Endothelial cell of umbilical vein (primary cell): ENCODE results near the gene SLC44A5. TPM values are rescaled to one million over a fixed set of nuclear protein-coding genes. Genes with fewer than 3 reads are reported as not detected.

Experiments
- BruUV-seq: library from RNA; stranded (reverse); fragments of 400-500 nt; replicated peaks from 2 replicates; lab custom pipeline; 2021; lab: Mats Ljungman, UMichigan
- CTCF ChIA-PET: fragments of 300-600, 350-600 bp; sonication (Branson Sonifier 250); formaldehyde crosslinking; loops from one replicate; lab custom pipeline; 2021; ENCODE audit warnings: antibody characterized with exemption, inconsistent platforms; lab: Charles Lee
- POLR2A ChIA-PET: fragments of 300-600, 350-600 bp; sonication (Branson Sonifier 250); formaldehyde crosslinking; loops from one replicate; lab custom pipeline; 2021; ENCODE audit warnings: antibody characterized with exemption, inconsistent platforms; lab: Charles Lee
- DNase-seq: peaks from one replicate; pipeline ENCODE4 v3.0.0-alpha.2; 2011; ENCODE audit warnings: low read depth, low spot score
- FAIRE-seq: peaks from 2 replicates; lab custom pipeline; 2011; peaks lifted over from hg19 to GRCh38; lab: Jason Lieb, UNC
- H2AFZ ChIP-seq: 2 replicates; pipeline ENCODE4 v1.6.0; 2012; ENCODE audit warnings: low read depth, low read length, control low read depth, inconsistent platforms
- H3K27ac ChIP-seq: 2 replicates; pipeline ENCODE4 v1.5.1; 2011; ENCODE audit warnings: low read depth, mild to moderate bottlenecking, control low read depth, low read length, moderate library complexity; ENCODE audit not compliant: insufficient read depth
- H3K27me3 ChIP-seq, 2 experiments: 2 replicates each; pipeline versions ENCODE4 v1.6.0 to v1.6.1; 2011; ENCODE audit warnings: low read length in 2 of 2, mixed read lengths in 1 of 2; ENCODE audit not compliant: control insufficient read depth in 2 of 2, insufficient read depth in 2 of 2
- H3K36me3 ChIP-seq, 2 experiments: 2 replicates in 1 of 2; 3 replicates in 1 of 2; pipeline ENCODE4 v1.5.1; 2011; ENCODE audit warnings: low read length in 2 of 2, mild to moderate bottlenecking in 1 of 2, moderate library complexity in 1 of 2; ENCODE audit not compliant: control insufficient read depth in 2 of 2, insufficient read depth in 2 of 2; ENCODE audit errors: extremely low read depth in 1 of 2
- H3K4me1 ChIP-seq: 3 replicates; pipeline ENCODE4 v1.5.1; 2011; ENCODE audit warnings: mild to moderate bottlenecking, low read length; ENCODE audit not compliant: control insufficient read depth, insufficient read depth; ENCODE audit errors: extremely low read depth
- H3K4me2 ChIP-seq: 2 replicates; pipeline ENCODE4 v1.6.1; 2011; ENCODE audit warnings: low read length, control low read depth, mixed read lengths; ENCODE audit not compliant: insufficient read depth
- H3K4me3 ChIP-seq, 3 experiments: fragments of 200-600 bp in 1 of 3; sonication (generic), shearing (Covaris generic) in 1 of 3; replicated peaks in 1 of 3; 2 replicates each; pipeline ENCODE4 v1.5.1; 2011 to 2016; ENCODE audit warnings: control low read depth in 3 of 3, low read length in 3 of 3, mild to moderate bottlenecking in 2 of 3, inconsistent platforms in 1 of 3, low read depth in 1 of 3, moderate library complexity in 1 of 3; ENCODE audit not compliant: insufficient read depth in 1 of 3
- H3K79me2 ChIP-seq: 2 replicates; pipeline ENCODE4 v1.6.0; 2012; ENCODE audit warnings: low read length, inconsistent platforms; ENCODE audit not compliant: control insufficient read depth, insufficient read depth
- H3K9ac ChIP-seq: replicated peaks from 2 replicates; pipeline ENCODE3; 2011; ENCODE audit warnings: low read length, control low read depth; ENCODE audit not compliant: insufficient read depth; ENCODE audit errors: extremely low read depth
- H3K9me1 ChIP-seq: replicated peaks from 3 replicates; pipeline ENCODE4 v1.6.0; 2011; ENCODE audit warnings: mild to moderate bottlenecking, low read length; ENCODE audit not compliant: control insufficient read depth, insufficient read depth; ENCODE audit errors: extremely low read depth
- H3K9me3 ChIP-seq: replicated peaks from 2 replicates; pipeline ENCODE4 v1.5.1; 2012; ENCODE audit warnings: low read length, inconsistent platforms; ENCODE audit not compliant: control insufficient read depth, insufficient read depth
- H4K20me1 ChIP-seq: replicated peaks from 2 replicates; pipeline ENCODE3; 2011; ENCODE audit warnings: mild to moderate bottlenecking, low read length; ENCODE audit not compliant: control insufficient read depth, insufficient read depth; ENCODE audit errors: extremely low read depth
- EZH2 ChIP-seq: IDR thresholded peaks from 2 replicates; pipeline ENCODE4 v1.6.1; 2012; ENCODE audit warnings: borderline replicate concordance, low read depth, mild to moderate bottlenecking, moderate library complexity, low read length, inconsistent platforms; ENCODE audit not compliant: severe bottlenecking
- FOS ChIP-seq: IDR thresholded peaks from 2 replicates; pipeline ENCODE4 v1.6.1; 2011; ENCODE audit warnings: mild to moderate bottlenecking, low read length, moderate library complexity, borderline replicate concordance; ENCODE audit not compliant: insufficient read depth
- GATA2 ChIP-seq: IDR thresholded peaks from 2 replicates; pipeline ENCODE4 v1.7.0; 2011; ENCODE audit warnings: low read depth, mild to moderate bottlenecking, moderate library complexity, mixed read lengths, low read length; ENCODE audit not compliant: insufficient read length, insufficient read depth
- JUN ChIP-seq: IDR thresholded peaks from 2 replicates; pipeline ENCODE4 v1.6.1; 2011; ENCODE audit warnings: borderline replicate concordance, low read depth; ENCODE audit not compliant: insufficient read length, insufficient read depth
- MYC ChIP-seq: IDR thresholded peaks from one replicate; pipeline ENCODE4 v1.6.1; 2011; ENCODE audit warnings: mild to moderate bottlenecking, low read depth, low read length
- POLR2A ChIP-seq: IDR thresholded peaks from 2 replicates; pipeline ENCODE4 v1.6.1; 2012; ENCODE audit warnings: low read depth, mild to moderate bottlenecking, control low read depth, low read length
- POLR2AphosphoS5 ChIP-seq: IDR thresholded peaks from 2 replicates; pipeline ENCODE4 v1.6.1; 2012; ENCODE audit warnings: low read depth, mild to moderate bottlenecking, control low read depth, low read length, moderate library complexity; ENCODE audit not compliant: insufficient read depth
- dilution Hi-C: fragments of 300-500 bp; cut with MboI; formaldehyde crosslinking; loops from one replicate; pipeline ENCODE4 v1.15.0; 2019; ENCODE audit warnings: low sequenced_read_pairs; ENCODE audit not compliant: extremely low pct_ligation_motif_present
- intact Hi-C: fragments of 100-400 bp; cut with micrococcal nuclease; formaldehyde crosslinking; loops from one replicate; pipeline ENCODE4 v1.10.0; 2022
- polyA plus RNA-seq, 4 experiments: library from polyadenylated mRNA; depleted of rRNA in 3 of 4; stranded (reverse) in 3 of 4; unstranded in 1 of 4; fragments of >200 nt; gene quantifications; 2 replicates each; pipeline versions ENCODE4 v1.2.1 to v1.2.3, GENCODE V29; 2011 to 2012; ENCODE audit warnings: missing spikeins in 1 of 4
- total RNA-seq: library from RNA; stranded (reverse); gene quantifications from 2 replicates; pipeline ENCODE4 v1.2.3, GENCODE V29; 2021
- TF ChIP-seq, protein P1 (sequence below), 2 donors: IDR thresholded peaks; 1 replicate in 1 of 2; 2 replicates in 1 of 2; pipeline ENCODE4 v1.5.1; 2011; ENCODE audit warnings: low read length in 2 of 2, mild to moderate bottlenecking in 2 of 2, moderate library complexity in 2 of 2, control low read depth in 1 of 2, inconsistent platforms in 1 of 2, low read depth in 1 of 2; ENCODE audit not compliant: insufficient read depth in 1 of 2; ENCODE audit errors: extremely low read depth in 1 of 2
- TF ChIP-seq, protein P2 (sequence below): IDR thresholded peaks from 2 replicates; pipeline ENCODE4 v1.6.1; 2011; ENCODE audit not compliant: insufficient read depth, insufficient read length

Gene SLC44A5
- total and polyA plus RNA-seq, 2 donors (not counting 3 experiments of a cell fraction or from before 2014, with no cell fraction given), result 1.6 to 3.2 TPM

DNA sequence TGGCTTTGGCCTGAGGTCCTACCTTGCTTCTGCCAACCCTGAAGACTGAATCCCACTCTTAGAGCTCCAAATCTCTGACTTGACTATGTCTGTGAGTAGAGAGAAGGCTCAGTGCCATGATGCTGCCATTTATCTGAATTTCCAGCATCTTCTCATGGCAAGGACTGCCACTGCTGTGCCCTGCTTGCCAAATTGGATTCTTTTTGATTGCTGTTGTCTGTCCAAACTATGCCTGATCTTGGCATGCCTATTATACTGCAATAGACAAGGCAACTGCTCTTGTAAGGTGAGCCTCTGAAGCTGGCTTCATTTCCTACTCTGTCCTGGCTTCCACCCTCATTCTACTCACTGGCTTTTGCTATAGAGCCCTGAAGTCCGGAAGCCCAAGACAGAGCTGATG is 210.2 kb downstream of the SLC44A5 start:
- DNase-seq, result no peak
- Histone ChIP-seq H3K9ac (no peak overlapping the region), H3K79me2 (no peaks in the 10 kb centered on the region), H3K9me1 (peaks cover 3% of the 10 kb centered on the region), H3K4me1 (no peaks in the 10 kb centered on the region), H3K27me3 (no peaks in the 10 kb centered on the region), H3K36me3 (no peaks in the 10 kb centered on the region), H2AFZ (no peak overlapping the region), H3K4me3 (no peak overlapping the region), H3K4me2 (no peak overlapping the region), H4K20me1 (no peaks in the 10 kb centered on the region), H3K27ac (no peak overlapping the region), H3K9me3 (no peaks in the 10 kb centered on the region)
- intact Hi-C loops (loop anchor here (5.0 kb wide), 1 partner anchor 232 kb away; no protein-coding TSS in a partner anchor), dilution Hi-C loops (no loop called here)
- BruUV-seq, result no TSS peak
- TF ChIP-seq MYC (no peak), GATA2 (no peak), FOS (no peak)
- TF ChIP-seq, protein P1, sequence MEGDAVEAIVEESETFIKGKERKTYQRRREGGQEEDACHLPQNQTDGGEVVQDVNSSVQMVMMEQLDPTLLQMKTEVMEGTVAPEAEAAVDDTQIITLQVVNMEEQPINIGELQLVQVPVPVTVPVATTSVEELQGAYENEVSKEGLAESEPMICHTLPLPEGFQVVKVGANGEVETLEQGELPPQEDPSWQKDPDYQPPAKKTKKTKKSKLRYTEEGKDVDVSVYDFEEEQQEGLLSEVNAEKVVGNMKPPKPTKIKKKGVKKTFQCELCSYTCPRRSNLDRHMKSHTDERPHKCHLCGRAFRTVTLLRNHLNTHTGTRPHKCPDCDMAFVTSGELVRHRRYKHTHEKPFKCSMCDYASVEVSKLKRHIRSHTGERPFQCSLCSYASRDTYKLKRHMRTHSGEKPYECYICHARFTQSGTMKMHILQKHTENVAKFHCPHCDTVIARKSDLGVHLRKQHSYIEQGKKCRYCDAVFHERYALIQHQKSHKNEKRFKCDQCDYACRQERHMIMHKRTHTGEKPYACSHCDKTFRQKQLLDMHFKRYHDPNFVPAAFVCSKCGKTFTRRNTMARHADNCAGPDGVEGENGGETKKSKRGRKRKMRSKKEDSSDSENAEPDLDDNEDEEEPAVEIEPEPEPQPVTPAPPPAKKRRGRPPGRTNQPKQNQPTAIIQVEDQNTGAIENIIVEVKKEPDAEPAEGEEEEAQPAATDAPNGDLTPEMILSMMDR (IDR thresholded peaks at IDR 0.05; ENCODE audit: extremely low read depth in 1 of 2, insufficient read depth in 1 of 2, low read depth in 1 of 2, low read length in 2 of 2), result no peak
- TF ChIP-seq, protein P2, sequence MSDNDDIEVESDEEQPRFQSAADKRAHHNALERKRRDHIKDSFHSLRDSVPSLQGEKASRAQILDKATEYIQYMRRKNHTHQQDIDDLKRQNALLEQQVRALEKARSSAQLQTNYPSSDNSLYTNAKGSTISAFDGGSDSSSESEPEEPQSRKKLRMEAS, result no peak
- ChIA-PET CTCF (no interaction called here), POLR2A (no interaction called here)
- FAIRE-seq, result no peak

DNA sequence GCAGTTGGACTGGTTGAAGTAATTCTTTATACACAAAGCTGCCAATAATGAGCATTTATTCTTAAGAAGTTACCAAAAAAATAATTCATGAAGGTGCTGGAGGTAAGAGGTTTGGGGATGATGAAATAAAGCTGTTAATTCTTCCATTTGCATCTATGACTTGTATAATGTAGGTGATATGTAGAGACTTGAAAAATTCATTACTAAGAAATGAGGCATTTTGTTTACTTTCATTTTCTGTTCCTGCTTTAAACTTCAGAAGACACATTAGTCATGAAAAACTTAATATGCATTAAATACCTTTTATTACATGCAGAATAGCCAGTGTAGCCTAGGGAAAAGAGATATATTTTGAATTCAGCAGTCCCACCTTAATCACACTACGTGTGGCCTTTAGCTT is 214.2 kb downstream of the SLC44A5 start:
- no TSS peak for BruUV-seq
- Histone ChIP-seq H3K79me2 (no peaks in the 10 kb centered on the region), H3K27ac (no peak overlapping the region), H3K27me3 (no peaks in the 10 kb centered on the region), H4K20me1 (no peaks in the 10 kb centered on the region), H3K9me3 (no peaks in the 10 kb centered on the region), H3K4me1 (no peaks in the 10 kb centered on the region), H3K4me2 (no peak overlapping the region), H3K36me3 (no peaks in the 10 kb centered on the region), H3K9ac (no peak overlapping the region), H3K4me3 (no peak overlapping the region), H3K9me1 (peaks cover 4% of the 10 kb centered on the region), H2AFZ (no peak overlapping the region)
- dilution Hi-C loops, result no loop called here
- ChIA-PET CTCF (interaction anchor here (1.2 to 1.7 kb wide), 2 partner anchors 17 to 217 kb away, joined by 3 to 5 read pairs; no protein-coding TSS in a partner anchor), POLR2A (no interaction called here)
- no peak for DNase-seq
- intact Hi-C loops, result no loop called here
- TF ChIP-seq POLR2AphosphoS5 (no peak), JUN (no peak), MYC (no peak), FOS (no peak), POLR2A (no peak), EZH2 (no peak), GATA2 (no peak)
- TF ChIP-seq, protein P2, result no peak
- TF ChIP-seq, protein P1 (IDR thresholded peaks at IDR 0.05; ENCODE audit: extremely low read depth in 1 of 2, insufficient read depth in 1 of 2, low read depth in 1 of 2, low read length in 2 of 2), result no peak
- FAIRE-seq, result no peak
